H9 (cell line): ENCODE measurements around the gene MED15. TPM values are rescaled to one million over a fixed set of nuclear protein-coding genes. Genes with fewer than 3 reads are reported as not detected.

Source experiments
- DNase-seq: peaks from one replicate; pipeline ENCODE4 v3.0.0-alpha.2; 2017
- H2AFZ ChIP-seq: one replicate; pipeline ENCODE4 v1.6.1; 2013; ENCODE audit warnings: mild to moderate bottlenecking, low read length, control low read depth, moderate library complexity
- H2AK5ac ChIP-seq: 2 replicates; pipeline ENCODE4 v1.6.1; 2013; ENCODE audit warnings: low read length, control low read depth, mixed read lengths; ENCODE audit not compliant: insufficient read length
- H2BK120ac ChIP-seq: one replicate; pipeline ENCODE4 v1.6.1; 2013; ENCODE audit warnings: low read depth, mild to moderate bottlenecking, low read length, control low read depth, inconsistent platforms; ENCODE audit not compliant: poor library complexity, severe bottlenecking
- H2BK12ac ChIP-seq: 2 replicates; pipeline ENCODE4 v1.6.1; 2013; ENCODE audit warnings: low read length, control low read depth, mixed read lengths, low read depth; ENCODE audit not compliant: insufficient read length
- H2BK15ac ChIP-seq: 2 replicates; pipeline ENCODE4 v1.6.1; 2013; ENCODE audit warnings: low read depth, low read length, control low read depth
- H2BK20ac ChIP-seq: one replicate; pipeline ENCODE4 v1.6.1; 2013; ENCODE audit warnings: low read depth, mild to moderate bottlenecking, low read length, control low read depth, inconsistent platforms; ENCODE audit not compliant: poor library complexity, severe bottlenecking
- H2BK5ac ChIP-seq: 2 replicates; pipeline ENCODE4 v1.6.1; 2013; ENCODE audit warnings: low read length, control low read depth, mixed read lengths; ENCODE audit not compliant: insufficient read length
- H3K14ac ChIP-seq: 2 replicates; pipeline ENCODE4 v1.6.1; 2013; ENCODE audit warnings: low read length, control low read depth; ENCODE audit not compliant: insufficient read depth
- H3K18ac ChIP-seq: 2 replicates; pipeline ENCODE4 v1.6.1; 2013; ENCODE audit warnings: low read depth, mild to moderate bottlenecking, mixed read lengths, low read length, control low read depth; ENCODE audit not compliant: insufficient read length
- H3K23ac ChIP-seq: 2 replicates; pipeline ENCODE4 v1.6.1; 2013; ENCODE audit warnings: low read length, control low read depth, mixed read lengths, low read depth; ENCODE audit not compliant: insufficient read length
- H3K23me2 ChIP-seq: 2 replicates; pipeline ENCODE4 v1.6.1; 2013; ENCODE audit warnings: low read depth, mild to moderate bottlenecking, mixed read lengths, low read length, control low read depth; ENCODE audit not compliant: insufficient read length, poor library complexity, severe bottlenecking
- H3K27ac ChIP-seq: 2 replicates; pipeline ENCODE4 v1.5.1; 2013; ENCODE audit warnings: low read length, control low read depth, mixed read lengths, low read depth; ENCODE audit not compliant: insufficient read length
- H3K27me3 ChIP-seq: 2 replicates; pipeline ENCODE4 v1.6.1; 2013; ENCODE audit warnings: low read length, control low read depth, inconsistent platforms; ENCODE audit not compliant: insufficient read depth
- H3K4ac ChIP-seq: 2 replicates; pipeline ENCODE4 v1.6.1; 2013; ENCODE audit warnings: low read depth, mild to moderate bottlenecking, control low read depth, inconsistent platforms, low read length, moderate library complexity
- H3K4me1 ChIP-seq: 2 replicates; pipeline ENCODE4 v1.6.1; 2013; ENCODE audit warnings: low read length, control low read depth, inconsistent platforms; ENCODE audit not compliant: insufficient read depth
- H3K4me2 ChIP-seq: 2 replicates; pipeline ENCODE4 v1.6.1; 2013; ENCODE audit warnings: low read length, control low read depth, mixed read lengths; ENCODE audit not compliant: insufficient read length, insufficient read depth
- H3K56ac ChIP-seq: 2 replicates; pipeline ENCODE4 v1.6.1; 2013; ENCODE audit warnings: low read depth, mild to moderate bottlenecking, mixed read lengths, low read length, control low read depth; ENCODE audit not compliant: insufficient read length
- H3K79me1 ChIP-seq: 2 replicates; pipeline ENCODE4 v1.6.1; 2013; ENCODE audit warnings: low read depth, mild to moderate bottlenecking, moderate library complexity, low read length, control low read depth, inconsistent platforms; ENCODE audit not compliant: insufficient read depth, poor library complexity, severe bottlenecking
- H3K79me2 ChIP-seq: 2 replicates; pipeline ENCODE4 v1.6.1; 2013; ENCODE audit warnings: low read length, control low read depth, inconsistent platforms; ENCODE audit not compliant: insufficient read depth
- H3K9ac ChIP-seq: 2 replicates; pipeline ENCODE4 v1.6.1; 2013; ENCODE audit warnings: low read length, control low read depth, mixed read lengths; ENCODE audit not compliant: insufficient read length; ENCODE audit errors: extremely low read depth
- H3K9me3 ChIP-seq: one replicate; pipeline ENCODE4 v1.6.1; 2013; ENCODE audit warnings: low read depth, low read length, inconsistent platforms; ENCODE audit not compliant: control insufficient read depth
- H3T11ph ChIP-seq: one replicate; pipeline ENCODE4 v1.6.1; 2013; ENCODE audit warnings: mild to moderate bottlenecking, low read length, control low read depth, inconsistent platforms
- H4K20me1 ChIP-seq: one replicate; pipeline ENCODE4 v1.6.1; 2013; ENCODE audit not compliant: control insufficient read depth, insufficient read length, insufficient read depth
- H4K5ac ChIP-seq: 2 replicates; pipeline ENCODE4 v1.6.1; 2013; ENCODE audit warnings: low read depth, mild to moderate bottlenecking, mixed read lengths, low read length, control low read depth; ENCODE audit not compliant: insufficient read length
- H4K8ac ChIP-seq: replicated peaks from 2 replicates; pipeline ENCODE4 v1.6.1; 2013; ENCODE audit warnings: low read length, control low read depth, mixed read lengths, low read depth; ENCODE audit not compliant: insufficient read length
- H4K91ac ChIP-seq: 2 replicates; pipeline ENCODE4 v1.6.1; 2013; ENCODE audit warnings: low read depth, mild to moderate bottlenecking, moderate library complexity, mixed read lengths, low read length, control low read depth; ENCODE audit not compliant: insufficient read length
- H3K27ac Mint-ChIP-seq, 3 experiments: 2 replicates in 2 of 3; 3 replicates in 1 of 3; pipeline ENCODE4 v1.8.0; 2020 to 2021; ENCODE audit warnings: mixed read lengths in 3 of 3, mild to moderate bottlenecking in 1 of 3, moderate library complexity in 1 of 3
- H3K27me3 Mint-ChIP-seq: 2 replicates; pipeline ENCODE4 v1.8.0; 2021; ENCODE audit warnings: low read depth, mild to moderate bottlenecking, moderate library complexity, mixed read lengths
- H3K36me3 Mint-ChIP-seq, 3 experiments: 2 replicates in 2 of 3; 3 replicates in 1 of 3; pipeline ENCODE4 v1.8.0; 2020 to 2021; ENCODE audit warnings: low read depth in 3 of 3, mixed read lengths in 3 of 3; ENCODE audit not compliant: insufficient read depth in 1 of 3
- H3K4me1 Mint-ChIP-seq, 2 experiments: 2 replicates each; pipeline ENCODE4 v1.8.0; 2020; ENCODE audit warnings: mixed read lengths in 2 of 2
- H3K4me3 Mint-ChIP-seq, 2 experiments: 2 replicates in 1 of 2; 3 replicates in 1 of 2; pipeline ENCODE4 v1.8.0; 2020 to 2021; ENCODE audit warnings: mild to moderate bottlenecking in 2 of 2, mixed read lengths in 2 of 2, moderate library complexity in 1 of 2
- H3K9me3 Mint-ChIP-seq, 2 experiments: 2 replicates in 1 of 2; 3 replicates in 1 of 2; pipeline ENCODE4 v1.8.0; 2020; ENCODE audit warnings: mild to moderate bottlenecking in 2 of 2, mixed read lengths in 2 of 2, moderate library complexity in 1 of 2
- WGBS: extraction: QIAGEN DNeasy Blood & Tissue Kit; methylation state at CpG from one replicate; pipeline ENCODE4 v1.1.7; 2013; ENCODE audit warnings: missing lambda C conversion rate, low lambda C conversion rate, mixed read lengths; ENCODE audit not compliant: insufficient read length; ENCODE audit errors: extremely low coverage; 5-methylcytosine and 5-hydroxymethylcytosine counted together
- total RNA-seq: library from RNA; stranded (reverse); gene quantifications from 2 replicates; pipeline ENCODE4 v1.2.1, GENCODE V29; 2021
- TF ChIP-seq, protein P1 (sequence below): fragments of 200-600 bp; sonication (generic); conservative IDR thresholded peaks from 3 replicates; pipeline ENCODE4 v1.8.0; 2021; ENCODE audit warnings: antibody characterized with exemption, mild to moderate bottlenecking

The MED15 gene
- total RNA-seq, 1 experiment from 2014 or later, result 47.4 TPM

DNA sequence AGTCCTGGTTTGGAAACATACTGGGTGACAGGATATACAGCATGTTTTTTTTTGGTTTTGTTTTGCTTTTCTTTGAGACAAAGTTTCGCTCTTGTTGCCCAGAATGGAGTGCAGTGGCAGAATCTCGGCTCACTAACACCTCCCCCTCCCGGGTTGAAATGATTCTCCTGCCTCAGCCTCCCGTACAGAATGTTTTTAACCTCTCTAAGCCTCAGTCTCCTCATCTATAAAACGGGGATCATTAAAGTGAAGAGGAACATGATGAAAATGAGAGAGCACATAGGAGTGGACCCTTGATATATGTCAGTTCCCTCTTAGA lies 41.7 kb upstream of the MED15 start:
- Histone ChIP-seq H4K91ac (no peak overlapping the region), H3K18ac (no peak overlapping the region), H3K56ac (no peak overlapping the region), H3K9me3 (no peaks in the 10 kb centered on the region), H4K8ac (no peak overlapping the region), H3K23ac (no peak overlapping the region), H2BK20ac (no peak overlapping the region), H2AK5ac (no peak overlapping the region), H3T11ph (no peak overlapping the region), H3K27me3 (no peaks in the 10 kb centered on the region), H3K4ac (no peak overlapping the region), H3K79me1 (no peaks in the 10 kb centered on the region), H3K23me2 (no peaks in the 10 kb centered on the region), H3K14ac (no peak overlapping the region), H2BK12ac (no peak overlapping the region), H3K79me2 (no peaks in the 10 kb centered on the region), H2BK15ac (no peak overlapping the region), H4K20me1 (no peaks in the 10 kb centered on the region), H3K4me2 (no peak overlapping the region), H3K4me1 (peaks cover 3% of the 10 kb centered on the region; the same call in 1 of the 2 replicates), H3K9ac (no peak overlapping the region), H4K5ac (no peak overlapping the region), H3K27ac (no peak overlapping the region), H2AFZ (no peak overlapping the region), H2BK120ac (no peak overlapping the region), H2BK5ac (no peak overlapping the region)
- no peaks in the 10 kb centered on the region for H3K9me3 Mint-ChIP-seq
- no CpG with 5 or more reads among the region's 5 CpGs for WGBS
- peaks cover 3 to 18% (median 4%) of the 10 kb centered on the region in 3 experiments; a peak in 5 of 7 replicates for H3K36me3 Mint-ChIP-seq
- TF ChIP-seq, protein P1, sequence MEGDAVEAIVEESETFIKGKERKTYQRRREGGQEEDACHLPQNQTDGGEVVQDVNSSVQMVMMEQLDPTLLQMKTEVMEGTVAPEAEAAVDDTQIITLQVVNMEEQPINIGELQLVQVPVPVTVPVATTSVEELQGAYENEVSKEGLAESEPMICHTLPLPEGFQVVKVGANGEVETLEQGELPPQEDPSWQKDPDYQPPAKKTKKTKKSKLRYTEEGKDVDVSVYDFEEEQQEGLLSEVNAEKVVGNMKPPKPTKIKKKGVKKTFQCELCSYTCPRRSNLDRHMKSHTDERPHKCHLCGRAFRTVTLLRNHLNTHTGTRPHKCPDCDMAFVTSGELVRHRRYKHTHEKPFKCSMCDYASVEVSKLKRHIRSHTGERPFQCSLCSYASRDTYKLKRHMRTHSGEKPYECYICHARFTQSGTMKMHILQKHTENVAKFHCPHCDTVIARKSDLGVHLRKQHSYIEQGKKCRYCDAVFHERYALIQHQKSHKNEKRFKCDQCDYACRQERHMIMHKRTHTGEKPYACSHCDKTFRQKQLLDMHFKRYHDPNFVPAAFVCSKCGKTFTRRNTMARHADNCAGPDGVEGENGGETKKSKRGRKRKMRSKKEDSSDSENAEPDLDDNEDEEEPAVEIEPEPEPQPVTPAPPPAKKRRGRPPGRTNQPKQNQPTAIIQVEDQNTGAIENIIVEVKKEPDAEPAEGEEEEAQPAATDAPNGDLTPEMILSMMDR, result no peak
- DNase-seq, result no peak
- H3K27me3 Mint-ChIP-seq, result no peaks in the 10 kb centered on the region
- no peak overlapping the region for H3K4me3 Mint-ChIP-seq
- no peak overlapping the region for H3K27ac Mint-ChIP-seq
- peaks cover 8 to 14% of the 10 kb centered on the region in 2 experiments for H3K4me1 Mint-ChIP-seq
